HTR-8/SVneo (cell line): ENCODE measurements around the gene TRIO.
"Not testable (repeated sequence)": the region's sequence is repeated elsewhere in the genome, so short reads cannot be mapped to it uniquely, and the experiment has no call there.

ENCODE experiments used
- DNase-seq: peaks from one replicate; pipeline ENCODE4 v3.0.0; 2011; ENCODE audit warnings: low spot score, mixed read lengths; ENCODE audit not compliant: insufficient read length
- FAIRE-seq: peaks from 2 replicates; lab custom pipeline; 2011; peaks lifted over from hg19 to GRCh38; lab: Jason Lieb, UNC

TRIO gene

GRCh38 chr5:14432931-14433589, 289.9 kb downstream of the TRIO start:
- no peak for DNase-seq
- FAIRE-seq = no peak

DNA sequence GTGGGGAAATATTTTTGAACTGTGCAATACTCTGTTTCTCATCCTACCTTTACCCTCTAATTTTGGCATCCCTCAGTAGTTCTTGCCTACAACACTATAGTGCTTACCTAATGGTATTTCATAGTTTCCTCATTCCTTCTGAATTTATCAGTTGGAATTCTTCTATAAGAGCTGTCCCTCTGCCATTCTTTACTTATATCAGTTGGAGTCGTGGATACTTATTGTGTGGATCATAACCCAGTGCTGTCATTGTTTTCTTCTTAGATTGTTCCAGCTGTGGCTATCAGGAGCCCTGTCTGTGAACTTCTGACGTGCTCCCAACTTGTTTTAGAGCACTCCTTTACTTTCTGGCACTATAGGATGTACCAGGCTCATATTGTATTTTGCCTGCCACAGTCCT, 292.3 kb downstream of the TRIO start:
- FAIRE-seq = no peak

GRCh38 chr5:14436122-14436521, 293.0 kb downstream of the TRIO start:
- FAIRE-seq, DNase-seq: not testable (repeated sequence)

More for the DNA sequence above, 292.3 kb downstream of the TRIO start:
- no peak for DNase-seq

DNA sequence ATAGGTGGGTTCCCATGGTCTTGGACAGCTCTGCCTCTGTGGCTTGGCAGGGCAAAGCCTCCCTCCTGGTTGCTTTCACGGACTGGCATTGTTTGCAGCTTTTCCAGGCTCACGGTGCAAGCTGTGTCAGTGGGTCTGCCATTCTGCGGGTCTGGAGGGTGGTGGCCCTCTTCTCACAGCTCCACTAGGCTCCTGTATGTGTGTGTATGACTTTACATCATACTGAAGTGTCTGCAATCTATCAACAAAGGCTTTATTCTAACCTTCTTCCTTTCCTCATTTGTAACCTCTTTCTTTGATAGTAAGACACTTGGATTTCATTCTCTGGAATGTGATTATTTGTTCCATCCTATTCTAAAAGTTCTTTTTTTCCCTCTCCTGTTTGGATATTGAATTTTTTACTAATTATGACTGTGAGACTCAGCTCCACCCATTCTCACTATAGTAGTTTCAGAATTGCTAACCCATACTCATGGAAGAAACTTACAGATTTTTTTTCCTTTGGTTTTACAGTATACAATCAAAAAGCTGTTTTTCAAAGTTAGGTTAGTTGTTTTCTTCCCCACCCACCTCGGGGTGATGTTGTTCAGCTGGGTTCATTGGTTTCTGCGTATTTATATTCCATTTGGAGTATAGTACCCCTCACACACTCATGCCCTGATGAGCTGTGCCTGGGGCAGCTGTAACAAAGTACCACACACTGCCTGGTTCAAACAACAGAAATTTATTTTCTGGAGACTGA, 293.8 kb downstream of the TRIO start:
- DNase-seq (no peak), FAIRE-seq (no peak)

DNA sequence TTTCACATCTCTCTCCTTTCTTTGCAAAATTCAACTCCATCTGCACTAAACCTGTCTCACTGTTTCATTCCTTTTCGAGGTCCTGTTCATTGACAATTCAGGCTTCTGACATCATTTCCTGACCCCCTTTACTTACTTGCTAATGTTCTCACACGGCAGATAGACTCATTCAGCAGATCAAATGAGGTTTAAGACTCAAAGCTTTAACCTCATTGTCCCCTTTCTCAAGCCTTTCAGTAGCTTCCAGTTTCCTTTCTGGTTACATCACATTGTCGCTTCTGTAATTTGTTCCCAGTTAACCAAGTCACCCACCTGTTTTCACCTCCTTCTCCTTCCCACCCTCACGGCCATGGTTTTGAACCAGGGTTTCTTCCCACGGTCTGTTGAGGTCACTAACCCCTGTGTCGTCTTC, 295.1 kb downstream of the TRIO start:
- FAIRE-seq (peak; percentile 20), DNase-seq (no peak)

DNA sequence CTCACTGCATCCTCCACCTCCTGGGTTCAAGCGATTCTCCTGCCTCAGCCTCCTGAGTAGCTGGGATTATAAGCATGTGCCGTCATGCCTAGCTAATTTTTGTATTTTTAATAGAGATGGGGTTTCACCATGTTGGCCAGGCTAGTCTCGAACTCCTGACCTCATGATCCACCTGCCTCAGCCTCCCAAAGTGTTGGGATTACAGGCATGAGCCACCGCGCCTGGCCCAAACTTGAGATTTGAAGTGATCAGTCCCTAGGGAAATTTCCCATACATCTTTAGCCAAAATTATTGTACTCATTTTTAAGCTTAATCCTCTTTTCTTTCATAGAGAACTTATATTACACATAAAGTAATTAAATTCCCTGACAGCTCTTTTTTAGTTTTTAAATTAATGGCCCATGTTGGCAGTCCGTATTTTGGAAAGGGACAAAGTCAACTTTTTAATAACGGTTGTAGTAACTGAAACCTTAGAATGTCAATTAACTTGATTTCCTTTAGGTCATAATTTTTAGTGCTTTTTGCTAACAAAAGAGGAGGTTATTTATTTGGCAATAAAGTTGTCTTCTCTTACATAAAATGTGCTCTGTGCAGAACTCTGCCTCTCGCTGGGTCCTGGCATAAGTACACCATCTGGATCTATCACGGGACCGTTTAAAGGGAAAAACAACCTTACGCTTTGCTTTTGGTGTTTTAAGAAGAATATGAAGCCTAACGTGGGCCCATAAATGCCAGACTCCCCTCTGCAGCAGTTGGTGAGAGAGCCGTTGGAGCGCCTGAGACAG, 296.1 kb downstream of the TRIO start:
- FAIRE-seq (no peak), DNase-seq (no peak)

GRCh38 chr5:14440223-14440581, 297.1 kb downstream of the TRIO start:
- FAIRE-seq (no peak), DNase-seq (no peak)

DNA sequence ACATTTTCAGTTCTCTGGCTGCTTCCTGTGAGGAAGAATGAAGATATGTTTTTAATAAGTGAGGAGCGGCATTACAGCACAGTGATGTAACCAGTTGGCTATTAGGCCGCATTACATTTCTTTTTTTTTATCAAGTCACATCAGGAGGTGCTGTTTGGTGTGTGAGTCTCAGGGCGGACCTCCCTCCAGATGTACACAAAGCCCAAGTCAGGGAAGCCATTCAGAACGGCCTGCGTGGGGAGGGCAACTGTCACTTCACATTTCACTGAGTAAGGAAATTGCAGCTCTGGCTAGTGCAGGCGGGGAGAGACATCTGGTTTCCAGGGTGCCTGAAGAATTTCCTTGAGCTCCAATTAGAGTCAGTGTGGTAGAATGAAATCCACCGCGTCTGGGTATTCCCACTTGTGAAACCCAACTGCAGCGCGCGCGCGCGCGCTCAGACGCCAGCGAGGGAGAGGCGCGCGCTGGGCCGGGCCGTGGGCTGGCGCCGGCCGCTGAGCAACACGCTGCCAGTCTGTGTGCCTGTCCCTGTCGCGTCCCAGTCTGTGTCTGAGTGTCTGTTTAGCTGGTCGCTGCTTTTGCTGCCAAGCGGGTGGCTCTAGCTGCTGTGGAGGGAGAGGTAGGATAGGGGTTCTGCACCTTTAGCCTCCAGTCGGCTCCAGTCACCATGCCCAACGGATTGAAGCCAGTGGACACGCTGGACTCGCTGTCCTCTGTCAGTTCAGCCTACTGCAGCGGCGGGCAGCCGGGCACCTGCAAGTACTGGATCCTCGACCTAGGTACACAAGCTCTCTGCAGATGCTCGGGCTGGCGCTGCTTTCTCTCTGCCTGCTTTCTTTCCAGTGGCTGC, 297.7 kb downstream of the TRIO start:
- peak; percentile 67 for DNase-seq

DNA sequence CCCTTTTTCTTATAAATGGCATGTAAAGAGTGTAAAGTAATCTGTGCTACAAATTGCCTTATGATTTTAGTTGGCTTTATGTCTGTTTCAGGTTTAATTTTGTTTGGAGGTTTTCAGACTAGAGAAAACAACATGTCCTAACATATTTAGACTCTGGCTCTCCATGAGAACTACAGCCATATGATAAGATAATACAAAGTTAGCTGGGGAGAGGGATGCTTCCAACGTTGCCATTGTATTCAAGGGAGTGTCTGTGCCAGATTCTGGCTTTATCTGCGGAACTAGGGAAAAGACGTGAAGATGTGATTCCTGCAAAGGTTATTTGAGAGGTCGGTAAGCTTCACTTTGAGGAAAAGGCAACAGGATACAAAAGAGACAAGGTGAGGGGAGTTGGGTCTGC, 298.5 kb downstream of the TRIO start:
- no peak for FAIRE-seq

More for the DNA sequence above, 297.7 kb downstream of the TRIO start:
- FAIRE-seq = peak; percentile 13

DNA sequence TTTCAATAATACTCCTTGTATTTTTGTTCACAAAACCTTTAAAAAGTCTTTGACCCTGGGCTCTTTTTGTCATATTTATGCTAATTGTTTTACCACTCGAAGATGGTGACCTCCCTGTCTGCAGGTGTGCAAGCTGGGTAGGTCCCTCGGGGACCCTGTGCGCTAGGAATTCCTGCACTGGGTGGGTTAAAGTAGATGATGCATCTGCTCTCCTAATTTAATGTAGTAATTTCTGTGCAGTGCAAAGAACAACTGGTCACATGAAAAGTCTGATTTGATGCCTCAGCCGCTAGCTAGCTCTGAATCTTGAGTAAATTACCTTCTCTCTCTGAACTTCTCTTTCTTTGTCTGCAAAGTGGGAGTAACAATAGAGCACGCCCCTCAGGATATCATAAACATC, 299.4 kb downstream of the TRIO start:
- DNase-seq = no peak
- no peak for FAIRE-seq

More for the DNA sequence above, 298.5 kb downstream of the TRIO start:
- DNase-seq = no peak

DNA sequence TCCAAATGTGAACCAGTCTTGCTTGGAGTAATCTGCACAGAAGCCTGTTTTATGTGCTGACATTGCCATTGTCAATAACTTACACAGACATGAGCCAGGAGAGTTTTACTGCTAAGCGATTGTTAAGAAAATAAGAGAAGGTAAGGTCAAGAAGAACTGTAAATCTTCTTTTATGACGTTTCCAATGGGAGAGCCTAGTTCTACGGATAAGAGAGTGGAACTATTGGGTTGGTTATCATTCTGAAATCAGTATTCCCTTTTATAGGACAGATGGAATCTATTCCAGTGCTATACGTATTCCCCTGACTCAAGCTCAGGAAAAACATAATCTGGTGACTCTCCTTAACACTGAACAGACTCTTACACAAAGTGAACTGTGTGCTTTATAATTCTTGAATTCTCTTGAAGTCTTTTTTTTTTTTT, 300.5 kb downstream of the TRIO start:
- no peak for FAIRE-seq

GRCh38 chr5:14444161-14444560, 301.0 kb downstream of the TRIO start:
- DNase-seq (no peak), FAIRE-seq (no peak)

More for the DNA sequence above, 300.5 kb downstream of the TRIO start:
- no peak for DNase-seq

DNA sequence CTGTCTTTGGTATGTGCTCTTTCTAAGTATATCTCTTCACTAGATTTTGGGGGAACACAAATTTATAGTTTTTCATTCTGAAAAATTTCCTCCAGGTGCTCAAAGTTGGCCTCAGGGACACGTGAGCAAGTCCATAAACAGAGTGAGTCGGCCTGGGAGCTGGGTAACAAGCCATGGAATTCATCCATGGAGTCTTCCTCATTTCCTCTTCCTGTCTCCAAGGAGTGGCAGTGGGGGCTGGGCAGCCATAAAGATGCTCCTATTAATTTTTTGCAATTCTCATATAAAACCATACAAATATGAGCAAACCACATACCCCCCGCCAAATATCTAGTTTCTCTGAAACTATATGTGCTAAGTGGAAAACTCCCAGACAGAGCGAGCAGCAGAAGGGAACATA, 301.9 kb downstream of the TRIO start:
- no peak for FAIRE-seq
- DNase-seq = peak; percentile 46

DNA sequence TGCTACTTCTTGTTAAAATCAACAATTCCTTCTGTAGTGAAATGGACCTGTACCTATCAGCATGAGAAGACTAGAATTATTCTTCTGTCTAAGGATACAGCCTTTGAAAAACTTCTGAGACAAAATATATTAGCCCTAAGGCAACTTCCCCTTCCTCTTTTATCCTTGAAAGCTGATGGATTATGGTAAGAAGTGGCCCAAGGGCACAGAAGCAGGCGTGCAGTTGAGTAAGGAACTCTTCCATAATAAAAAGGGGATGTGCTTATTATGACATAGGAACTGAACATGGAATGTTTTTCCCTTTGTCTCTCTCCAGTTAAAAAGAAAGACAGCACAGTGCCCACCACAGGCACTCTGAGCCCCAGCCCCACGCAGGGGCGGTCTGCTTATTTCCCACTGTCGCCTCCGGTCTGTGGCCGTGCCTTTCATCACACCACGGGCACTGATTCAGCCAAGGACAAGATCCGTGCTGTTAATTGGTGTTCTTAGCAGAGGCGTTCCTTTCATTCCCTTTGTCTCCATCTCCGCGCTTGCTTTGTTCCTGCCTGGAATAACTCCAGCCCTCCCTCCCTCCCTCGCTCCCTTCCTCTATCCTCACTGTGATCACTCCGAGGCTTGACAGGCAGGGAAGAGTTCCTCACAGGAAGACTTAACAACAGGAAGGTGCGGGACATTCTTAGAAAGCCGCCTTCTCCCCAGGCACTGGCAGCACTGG, 302.6 kb downstream of the TRIO start:
- DNase-seq (no peak), FAIRE-seq (no peak)

DNA sequence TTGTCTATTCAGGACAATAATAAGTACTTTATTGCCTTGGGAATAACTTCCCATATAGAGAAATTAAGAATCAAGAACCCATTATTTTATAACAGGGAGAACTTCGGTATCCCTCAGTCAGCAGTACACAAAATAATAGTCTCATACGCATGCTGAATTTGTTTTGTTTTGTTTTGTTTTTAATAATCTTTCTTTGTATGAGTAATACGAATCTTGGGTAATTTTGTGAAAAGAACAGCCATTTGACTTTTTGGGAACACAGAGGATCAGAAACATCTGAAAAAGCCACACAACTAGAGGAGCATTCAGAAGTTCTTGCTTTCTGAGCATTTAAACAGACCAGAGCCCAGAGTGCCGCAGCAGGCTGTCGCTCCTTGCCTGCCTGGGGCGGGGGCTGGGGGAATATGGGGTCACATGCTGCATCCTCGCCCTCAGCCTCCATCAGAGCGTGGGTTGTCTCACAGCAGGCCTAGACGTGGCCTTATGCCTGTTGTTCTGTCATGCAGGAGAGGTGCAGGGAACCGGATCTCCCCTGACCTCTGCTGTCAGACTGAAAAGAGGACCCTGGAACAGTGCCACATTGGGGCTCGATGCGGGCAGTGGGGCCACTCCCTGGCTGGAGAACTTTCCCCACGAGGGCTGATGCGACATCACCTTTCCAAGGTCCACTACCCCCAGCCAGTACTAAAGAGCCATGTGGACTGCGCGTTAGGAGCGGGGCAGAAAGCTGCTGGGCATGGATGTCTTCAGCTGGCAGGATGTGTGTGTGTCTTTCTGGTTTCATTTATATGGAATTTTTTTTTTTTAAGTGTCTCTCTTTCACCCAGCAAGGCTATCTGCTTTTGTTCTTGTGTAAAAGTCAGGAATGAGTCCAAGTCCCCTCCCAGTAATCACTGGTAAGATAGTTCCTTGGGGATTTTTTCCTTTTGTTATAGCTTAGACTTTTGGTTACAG, 305.1 kb downstream of the TRIO start:
- FAIRE-seq (no peak), DNase-seq (peak; percentile 27)

GRCh38 chr5:14449052-14449661, 306.0 kb downstream of the TRIO start:
- DNase-seq (peak; percentile 80), FAIRE-seq (peak; percentile 76)

DNA sequence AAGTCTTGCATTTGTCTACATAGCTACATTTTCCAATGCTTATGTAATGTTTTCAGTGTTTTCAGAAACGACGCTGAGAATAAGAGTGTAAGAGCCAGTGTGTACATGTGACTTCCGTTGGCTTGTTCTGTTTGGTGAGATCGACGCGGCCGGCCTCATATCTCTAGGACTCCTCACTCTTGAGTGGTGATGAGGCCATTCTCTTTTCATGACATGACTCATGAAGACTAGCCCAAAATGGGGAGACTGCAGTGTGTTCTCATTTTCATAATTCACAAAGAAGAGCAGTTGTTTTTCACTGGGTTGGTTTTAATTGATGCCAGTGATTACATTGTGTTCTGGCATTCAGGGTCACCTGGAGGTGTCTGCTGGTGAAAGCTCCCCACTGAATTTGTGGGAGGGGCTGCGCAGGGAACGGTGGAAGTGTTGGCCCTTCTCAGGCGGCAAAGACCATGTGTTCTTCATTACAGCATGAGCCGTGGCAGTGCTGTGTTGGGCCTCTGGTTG, 306.9 kb downstream of the TRIO start:
- FAIRE-seq = no peak
- DNase-seq = no peak

- FAIRE-seq (no peak), DNase-seq (no peak)
Observed at GRCh38 chr5:14450742-14451141, 307.6 kb downstream of the TRIO start.
